ENCODE data around the gene PCBP3. TPM values are rescaled to one million over a fixed set of nuclear protein-coding genes. Genes with fewer than 3 reads are reported as not detected.
A peak's percentile ranks its signal among the peaks of the same experiment; 100 is the strongest.
"Not testable (repeated sequence)": the region's sequence is repeated elsewhere in the genome, so short reads cannot be mapped to it uniquely, and the experiment has no call there.

The PCBP3 gene
- total RNA-seq, 1 donor from 2014 or later, result 11.8 TPM

DNA sequence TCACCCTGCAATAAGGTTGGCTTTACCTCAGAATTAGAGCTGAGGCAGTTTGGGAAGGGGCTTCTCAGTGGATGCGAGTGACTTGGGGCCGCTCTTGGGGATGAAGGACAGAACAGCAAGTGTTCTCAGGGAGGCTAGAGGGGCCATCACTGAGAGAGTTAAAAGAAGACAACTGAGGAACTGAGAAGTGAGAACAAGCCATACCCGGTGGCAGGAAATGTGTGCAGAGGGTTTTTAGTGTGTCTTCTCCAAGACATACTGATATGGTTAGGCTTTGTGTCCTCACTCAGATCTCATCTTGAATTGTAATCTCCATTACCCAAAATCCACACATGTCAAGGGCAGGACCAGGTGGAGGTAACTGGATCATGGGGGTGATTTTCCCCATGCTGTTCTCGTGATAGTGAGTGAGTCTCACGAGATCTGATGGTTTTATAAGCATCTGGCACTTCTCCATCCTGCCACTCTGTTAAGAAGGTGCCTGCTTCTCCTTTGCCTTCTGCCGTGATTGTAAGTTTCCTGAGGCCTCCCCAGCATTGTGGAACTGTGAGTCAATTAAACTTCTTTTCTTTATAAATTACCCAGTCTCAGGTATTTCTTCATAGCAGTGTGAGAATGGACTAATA lies 75.8 kb downstream of the PCBP3 start:
- H3K9me3 Mint-ChIP-seq (ENCODE audit: low read depth), result peaks cover 9% of the 10 kb centered on the region
- peaks cover 6% of the 10 kb centered on the region for H3K27me3 Mint-ChIP-seq (ENCODE audit: low read depth)
- no peaks in the 10 kb centered on the region for H3K4me1 Mint-ChIP-seq (ENCODE audit: low read depth)
- no peak overlapping the region for H3K4me3 Mint-ChIP-seq (ENCODE audit: unreplicated experiment)
- TF ChIP-seq, protein P1, sequence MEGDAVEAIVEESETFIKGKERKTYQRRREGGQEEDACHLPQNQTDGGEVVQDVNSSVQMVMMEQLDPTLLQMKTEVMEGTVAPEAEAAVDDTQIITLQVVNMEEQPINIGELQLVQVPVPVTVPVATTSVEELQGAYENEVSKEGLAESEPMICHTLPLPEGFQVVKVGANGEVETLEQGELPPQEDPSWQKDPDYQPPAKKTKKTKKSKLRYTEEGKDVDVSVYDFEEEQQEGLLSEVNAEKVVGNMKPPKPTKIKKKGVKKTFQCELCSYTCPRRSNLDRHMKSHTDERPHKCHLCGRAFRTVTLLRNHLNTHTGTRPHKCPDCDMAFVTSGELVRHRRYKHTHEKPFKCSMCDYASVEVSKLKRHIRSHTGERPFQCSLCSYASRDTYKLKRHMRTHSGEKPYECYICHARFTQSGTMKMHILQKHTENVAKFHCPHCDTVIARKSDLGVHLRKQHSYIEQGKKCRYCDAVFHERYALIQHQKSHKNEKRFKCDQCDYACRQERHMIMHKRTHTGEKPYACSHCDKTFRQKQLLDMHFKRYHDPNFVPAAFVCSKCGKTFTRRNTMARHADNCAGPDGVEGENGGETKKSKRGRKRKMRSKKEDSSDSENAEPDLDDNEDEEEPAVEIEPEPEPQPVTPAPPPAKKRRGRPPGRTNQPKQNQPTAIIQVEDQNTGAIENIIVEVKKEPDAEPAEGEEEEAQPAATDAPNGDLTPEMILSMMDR (IDR thresholded peaks at IDR 0.05), result no peak
- no peak overlapping the region for H3K27ac Mint-ChIP-seq (ENCODE audit: unreplicated experiment)
- H3K36me3 Mint-ChIP-seq (ENCODE audit: low read depth), result peaks cover 4% of the 10 kb centered on the region
- no peak for DNase-seq (ENCODE audit: low spot score)

DNA sequence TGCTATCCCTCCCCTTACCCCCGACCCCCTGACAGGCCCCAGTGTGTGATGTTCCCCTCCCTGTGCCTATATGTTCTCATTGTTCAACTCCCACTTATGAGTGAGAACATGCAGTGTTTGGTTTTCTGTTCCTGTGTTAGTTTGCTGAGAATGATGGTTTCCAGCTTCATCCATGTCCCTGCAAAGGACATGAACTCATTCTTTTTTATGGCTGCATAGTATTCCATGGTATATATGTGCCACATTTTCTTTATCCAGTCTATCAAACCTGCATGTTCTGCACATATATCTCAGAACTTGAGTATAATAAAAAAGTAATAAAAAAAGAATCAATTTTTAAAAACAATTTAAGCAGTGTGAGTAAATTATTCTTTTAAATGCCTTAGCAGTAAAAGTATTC lies 76.7 kb downstream of the PCBP3 start:
- not testable (repeated sequence) for H3K27ac Mint-ChIP-seq (ENCODE audit: unreplicated experiment); DNase-seq (ENCODE audit: low spot score); H3K36me3 Mint-ChIP-seq (ENCODE audit: low read depth); H3K27me3 Mint-ChIP-seq (ENCODE audit: low read depth); H3K9me3 Mint-ChIP-seq (ENCODE audit: low read depth); H3K4me3 Mint-ChIP-seq (ENCODE audit: unreplicated experiment); H3K4me1 Mint-ChIP-seq (ENCODE audit: low read depth)

DNA sequence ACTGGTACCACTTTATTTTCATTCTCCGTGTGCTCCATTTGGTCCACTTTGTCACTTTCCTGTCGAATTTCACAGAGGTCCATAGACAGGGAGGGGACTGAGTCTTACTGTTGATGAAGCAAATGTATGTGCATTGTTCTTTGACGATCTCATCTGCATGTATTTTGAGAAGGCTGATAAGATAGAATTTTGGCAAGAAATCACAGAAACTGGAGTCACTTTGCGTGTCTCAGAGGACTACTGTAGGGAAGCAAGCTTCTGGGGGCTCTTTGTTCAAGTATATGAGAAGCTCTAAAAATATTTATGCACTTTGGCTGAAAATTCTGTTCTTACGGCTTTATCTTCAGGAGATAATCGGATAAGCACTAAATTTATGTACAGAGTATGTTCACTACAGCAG lies 78.1 kb downstream of the PCBP3 start:
- no peak overlapping the region for H3K4me3 Mint-ChIP-seq (ENCODE audit: unreplicated experiment)
- H3K27ac Mint-ChIP-seq (ENCODE audit: unreplicated experiment), result no peak overlapping the region
- DNase-seq (ENCODE audit: low spot score), result no peak
- TF ChIP-seq, protein P1 (IDR thresholded peaks at IDR 0.05), result no peak
- H3K4me1 Mint-ChIP-seq (ENCODE audit: low read depth), result no peaks in the 10 kb centered on the region
- peaks cover 3% of the 10 kb centered on the region for H3K36me3 Mint-ChIP-seq (ENCODE audit: low read depth)
- peaks cover 6% of the 10 kb centered on the region for H3K27me3 Mint-ChIP-seq (ENCODE audit: low read depth)
- peaks cover 3% of the 10 kb centered on the region for H3K9me3 Mint-ChIP-seq (ENCODE audit: low read depth)

DNA sequence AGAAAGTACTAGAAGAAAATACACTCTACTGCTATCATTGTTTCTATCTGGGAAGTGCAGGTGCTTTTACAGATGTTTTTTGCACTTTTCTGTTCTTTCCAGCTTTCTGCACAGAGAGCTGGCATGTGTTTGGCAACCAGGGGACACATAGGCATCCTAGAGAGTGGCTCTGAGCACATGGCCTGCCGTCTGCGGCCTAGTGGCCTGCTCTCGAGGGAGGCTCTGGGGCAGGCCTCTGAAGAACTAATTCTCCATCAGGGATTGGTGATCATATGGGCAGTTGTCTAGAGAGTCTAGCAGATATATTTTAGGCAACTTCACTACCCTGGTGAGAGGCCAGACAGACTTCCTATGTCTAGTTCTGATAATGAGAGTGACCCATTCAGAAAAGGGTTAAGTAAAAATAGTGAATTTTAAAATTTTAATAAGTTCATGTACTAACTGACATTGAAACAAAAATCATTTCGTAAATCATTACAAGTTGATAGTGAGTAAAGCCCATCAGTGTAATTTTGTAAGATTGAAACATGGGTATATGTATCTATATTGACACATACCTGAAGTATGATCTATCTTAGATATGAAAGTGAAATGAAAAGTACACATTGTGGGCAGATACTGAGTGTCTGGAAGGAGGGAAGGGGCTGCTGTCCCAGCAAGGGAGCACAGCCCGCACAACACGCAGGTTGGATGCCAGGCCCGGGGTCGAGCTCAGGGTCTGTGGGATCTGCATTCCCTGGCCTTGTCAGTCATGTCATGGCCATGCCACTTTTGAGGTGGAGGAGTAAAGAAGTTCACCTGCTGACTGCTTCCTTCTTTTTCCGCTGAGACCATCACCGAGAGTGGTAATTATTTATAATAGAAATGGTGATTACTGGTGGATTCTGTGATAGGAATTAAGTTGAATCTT lies 79.8 kb downstream of the PCBP3 start:
- peaks cover 3% of the 10 kb centered on the region for H3K27me3 Mint-ChIP-seq (ENCODE audit: low read depth)
- TF ChIP-seq, protein P1 (IDR thresholded peaks at IDR 0.05), result no peak
- H3K36me3 Mint-ChIP-seq (ENCODE audit: low read depth), result no peaks in the 10 kb centered on the region
- no peak for DNase-seq (ENCODE audit: low spot score)
- no peaks in the 10 kb centered on the region for H3K9me3 Mint-ChIP-seq (ENCODE audit: low read depth)
- H3K27ac Mint-ChIP-seq (ENCODE audit: unreplicated experiment), result peak overlapping the region; percentile 2
- no peaks in the 10 kb centered on the region for H3K4me1 Mint-ChIP-seq (ENCODE audit: low read depth)
- H3K4me3 Mint-ChIP-seq (ENCODE audit: unreplicated experiment), result no peak overlapping the region

DNA sequence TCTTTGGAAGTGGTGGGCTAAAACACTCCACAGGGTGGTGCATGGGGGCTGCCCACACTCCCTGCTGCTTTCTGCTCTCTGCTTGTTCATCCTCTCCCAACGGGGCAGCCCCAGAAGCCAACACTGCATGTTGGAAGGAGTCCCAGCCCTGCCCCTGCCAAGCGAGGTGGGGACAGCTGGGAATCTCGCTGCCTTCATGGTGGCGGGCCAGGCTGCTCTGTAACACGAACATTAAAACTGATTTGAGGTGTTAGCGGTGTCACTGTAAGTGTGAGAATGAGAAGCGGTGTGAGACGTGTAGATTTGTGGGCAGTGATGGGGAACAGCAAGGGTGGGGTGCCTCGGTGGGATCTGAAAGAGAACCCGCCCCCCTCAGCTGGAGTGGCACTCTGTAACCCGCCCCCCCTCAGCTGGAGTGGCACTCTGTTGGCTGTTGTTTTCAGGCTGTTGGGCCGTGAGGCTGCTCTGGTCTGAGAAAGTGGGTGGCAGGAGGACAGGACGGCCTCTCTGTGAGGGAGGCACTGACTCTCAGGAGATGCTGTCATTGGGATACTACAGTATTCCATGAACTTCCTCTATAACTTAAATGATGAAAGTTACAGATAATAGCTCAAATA lies 80.9 kb downstream of the PCBP3 start:
- H3K4me3 Mint-ChIP-seq (ENCODE audit: unreplicated experiment), result no peak overlapping the region
- no peaks in the 10 kb centered on the region for H3K4me1 Mint-ChIP-seq (ENCODE audit: low read depth)
- H3K9me3 Mint-ChIP-seq (ENCODE audit: low read depth), result no peaks in the 10 kb centered on the region
- H3K27ac Mint-ChIP-seq (ENCODE audit: unreplicated experiment), result no peak overlapping the region
- DNase-seq (ENCODE audit: low spot score), result no peak
- peaks cover 4% of the 10 kb centered on the region for H3K27me3 Mint-ChIP-seq (ENCODE audit: low read depth)
- H3K36me3 Mint-ChIP-seq (ENCODE audit: low read depth), result no peaks in the 10 kb centered on the region
- TF ChIP-seq, protein P1 (IDR thresholded peaks at IDR 0.05), result no peak

Data from chondrocyte (in vitro differentiated cells).